Measurements from ENCODE around the gene OBP2B. TPM values are rescaled to one million over a fixed set of nuclear protein-coding genes. Genes with fewer than 3 reads are reported as not detected.
A peak's percentile ranks its signal among the peaks of the same experiment; 100 is the strongest.

Gene OBP2B
- total and polyA plus RNA-seq, 2 experiments from 2014 or later: not detected

- no peak for TF ChIP-seq NANOG (IDR thresholded peaks at IDR 0.05; ENCODE audit: borderline replicate concordance)
- TF ChIP-seq CREB1 (CRISPR knock-in tag; IDR thresholded peaks at IDR 0.05; ENCODE audit: low read depth): no peak
- TF ChIP-seq EZH2 (IDR thresholded peaks at IDR 0.05; ENCODE audit: low read depth, unreplicated experiment): no peak
- TF ChIP-seq, protein P1, sequence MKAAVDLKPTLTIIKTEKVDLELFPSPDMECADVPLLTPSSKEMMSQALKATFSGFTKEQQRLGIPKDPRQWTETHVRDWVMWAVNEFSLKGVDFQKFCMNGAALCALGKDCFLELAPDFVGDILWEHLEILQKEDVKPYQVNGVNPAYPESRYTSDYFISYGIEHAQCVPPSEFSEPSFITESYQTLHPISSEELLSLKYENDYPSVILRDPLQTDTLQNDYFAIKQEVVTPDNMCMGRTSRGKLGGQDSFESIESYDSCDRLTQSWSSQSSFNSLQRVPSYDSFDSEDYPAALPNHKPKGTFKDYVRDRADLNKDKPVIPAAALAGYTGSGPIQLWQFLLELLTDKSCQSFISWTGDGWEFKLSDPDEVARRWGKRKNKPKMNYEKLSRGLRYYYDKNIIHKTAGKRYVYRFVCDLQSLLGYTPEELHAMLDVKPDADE (IDR thresholded peaks at IDR 0.05): no peak
- no peak for TF ChIP-seq ZNF331 (CRISPR knock-in tag; IDR thresholded peaks at IDR 0.05; ENCODE audit: low read depth)
Observed at GRCh38 chr9:133258061-133259015, 49.3 kb upstream of the OBP2B start (continued).

DNA sequence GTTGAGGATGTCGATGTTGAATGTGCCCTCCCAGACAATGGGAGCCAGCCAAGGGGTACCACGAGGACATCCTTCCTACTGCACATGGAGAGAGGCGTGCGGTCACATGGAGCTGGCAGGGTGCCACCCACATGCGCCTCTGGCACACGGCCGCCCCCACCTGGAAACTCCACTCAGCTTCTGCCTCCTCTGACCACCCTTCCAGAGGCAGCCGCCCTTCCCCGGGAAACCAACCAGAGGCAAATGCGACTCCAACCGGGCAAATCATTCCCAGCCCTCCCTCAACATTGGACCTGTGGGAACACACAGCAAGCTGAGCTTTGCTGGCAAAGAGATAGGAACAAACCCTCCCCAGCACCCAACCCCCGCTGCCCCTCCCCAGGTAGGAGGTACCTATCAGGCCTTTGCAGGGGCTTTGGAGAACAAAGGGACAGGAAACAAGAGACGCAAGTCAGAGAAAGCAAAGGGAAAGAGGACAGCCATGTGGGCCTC is 48.5 kb upstream of the OBP2B start:
- Histone ChIP-seq H3K4me2 (0 out of 2 replicates have a peak overlapping the region, but pooled peaks have one; percentile 43), H3K9me2 (ENCODE audit: insufficient read depth) (no peaks in the 10 kb centered on the region), H3K27ac (ENCODE audit: low read depth) (no peak overlapping the region), H3K4me1 (ENCODE audit: insufficient read depth) (no peaks in the 10 kb centered on the region; the same call in 1 of the 2 replicates), H2AFZ (peak overlapping the region; percentile 99), H4K20me1 (replicated peaks; ENCODE audit: insufficient read depth) (no peaks in the 10 kb centered on the region), H3K79me2 (replicated peaks; ENCODE audit: insufficient read depth) (no peaks in the 10 kb centered on the region), H3K4me3 (no peak overlapping the region), H3K27me3 (ENCODE audit: insufficient read depth) (no peaks in the 10 kb centered on the region), H3F3A (replicated peaks; ENCODE audit: low read depth) (no peaks in the 10 kb centered on the region), H3K36me3 (ENCODE audit: insufficient read depth) (no peaks in the 10 kb centered on the region)
- H3K4me1 Mint-ChIP-seq: peaks cover 8% of the 10 kb centered on the region
- peaks cover 16% of the 10 kb centered on the region for H3K27me3 Mint-ChIP-seq (ENCODE audit: insufficient read depth, low read depth, poor library complexity)
- H3K36me3 Mint-ChIP-seq (ENCODE audit: low read depth): no peaks in the 10 kb centered on the region
- TF ChIP-seq, protein P2, sequence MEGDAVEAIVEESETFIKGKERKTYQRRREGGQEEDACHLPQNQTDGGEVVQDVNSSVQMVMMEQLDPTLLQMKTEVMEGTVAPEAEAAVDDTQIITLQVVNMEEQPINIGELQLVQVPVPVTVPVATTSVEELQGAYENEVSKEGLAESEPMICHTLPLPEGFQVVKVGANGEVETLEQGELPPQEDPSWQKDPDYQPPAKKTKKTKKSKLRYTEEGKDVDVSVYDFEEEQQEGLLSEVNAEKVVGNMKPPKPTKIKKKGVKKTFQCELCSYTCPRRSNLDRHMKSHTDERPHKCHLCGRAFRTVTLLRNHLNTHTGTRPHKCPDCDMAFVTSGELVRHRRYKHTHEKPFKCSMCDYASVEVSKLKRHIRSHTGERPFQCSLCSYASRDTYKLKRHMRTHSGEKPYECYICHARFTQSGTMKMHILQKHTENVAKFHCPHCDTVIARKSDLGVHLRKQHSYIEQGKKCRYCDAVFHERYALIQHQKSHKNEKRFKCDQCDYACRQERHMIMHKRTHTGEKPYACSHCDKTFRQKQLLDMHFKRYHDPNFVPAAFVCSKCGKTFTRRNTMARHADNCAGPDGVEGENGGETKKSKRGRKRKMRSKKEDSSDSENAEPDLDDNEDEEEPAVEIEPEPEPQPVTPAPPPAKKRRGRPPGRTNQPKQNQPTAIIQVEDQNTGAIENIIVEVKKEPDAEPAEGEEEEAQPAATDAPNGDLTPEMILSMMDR (conservative IDR thresholded peaks at IDR 0.05; ENCODE audit: low read depth in 2 of 2): 0 out of 4 replicates have a peak, but pooled peaks of 1 of the 2 experiments have one; percentile 16
- TF ChIP-seq NANOG (IDR thresholded peaks at IDR 0.05; ENCODE audit: borderline replicate concordance): no peak
- no peak for TF ChIP-seq STAT1 (IDR thresholded peaks at IDR 0.05; ENCODE audit: unreplicated experiment)
- H3K4me3 Mint-ChIP-seq: no peak overlapping the region
- DNase-seq (ENCODE audit: low spot score) (no peak), ATAC-seq (peak; percentile 63)
- no peak overlapping the region for H3K27ac Mint-ChIP-seq
- no peaks in the 10 kb centered on the region for H3K9me3 Mint-ChIP-seq

- DNase-seq (ENCODE audit: low spot score) (no peak), ATAC-seq (no peak)
- no peaks in the 10 kb centered on the region for H3F3A ChIP-seq (replicated peaks; ENCODE audit: low read depth)
- Mint-ChIP-seq H3K4me1 (peaks cover 8% of the 10 kb centered on the region), H3K4me3 (no peak overlapping the region), H3K27ac (no peak overlapping the region), H3K27me3 (ENCODE audit: insufficient read depth, low read depth, poor library complexity) (peaks cover 15% of the 10 kb centered on the region), H3K36me3 (ENCODE audit: low read depth) (no peaks in the 10 kb centered on the region), H3K9me3 (no peaks in the 10 kb centered on the region)
- no peaks in the 10 kb centered on the region; the same call in 1 of the 2 replicates for H3K4me1 ChIP-seq (ENCODE audit: insufficient read depth)
- no peaks in the 10 kb centered on the region for H3K9me2 ChIP-seq (ENCODE audit: insufficient read depth)
- no peak overlapping the region for H3K4me2 ChIP-seq
- no peak overlapping the region for H2AFZ ChIP-seq
- H3K36me3 ChIP-seq (ENCODE audit: insufficient read depth): no peaks in the 10 kb centered on the region
- H3K79me2 ChIP-seq (replicated peaks; ENCODE audit: insufficient read depth): no peaks in the 10 kb centered on the region
- no peaks in the 10 kb centered on the region for H3K27me3 ChIP-seq (ENCODE audit: insufficient read depth)
- no peak overlapping the region for H3K4me3 ChIP-seq
- no peak overlapping the region for H3K27ac ChIP-seq (ENCODE audit: low read depth)
- H4K20me1 ChIP-seq (replicated peaks; ENCODE audit: insufficient read depth): no peaks in the 10 kb centered on the region
- TF ChIP-seq EZH2 (IDR thresholded peaks at IDR 0.05; ENCODE audit: low read depth, unreplicated experiment) (no peak), STAT1 (IDR thresholded peaks at IDR 0.05; ENCODE audit: unreplicated experiment) (no peak), ZNF114 (CRISPR knock-in tag; IDR thresholded peaks at IDR 0.05) (no peak), CREB1 (CRISPR knock-in tag; IDR thresholded peaks at IDR 0.05; ENCODE audit: low read depth) (no peak), POLR2AphosphoS5 (IDR thresholded peaks at IDR 0.05; ENCODE audit: low read depth) (no peak), JUNB (IDR thresholded peaks at IDR 0.05; ENCODE audit: unreplicated experiment) (no peak), ZNF331 (CRISPR knock-in tag; IDR thresholded peaks at IDR 0.05; ENCODE audit: low read depth) (no peak), REST (IDR thresholded peaks at IDR 0.05; ENCODE audit: unreplicated experiment) (no peak)
- TF ChIP-seq, protein P1 (IDR thresholded peaks at IDR 0.05): no peak
Observed at GRCh38 chr9:133256686-133257091, 47.6 kb upstream of the OBP2B start.

Measured in GM23338 (cell line).